NOMO-1 (cell line): ENCODE data around the gene DCLK2.

Source experiments
- DNase-seq, 2 experiments: peaks; one replicate each; lab custom pipeline; 2025; ENCODE audit not compliant: unreplicated experiment in 2 of 2; lab: John Stamatoyannopoulos, UW

DCLK2 gene

GRCh38 chr4:150232029-150232428 is 153.8 kb downstream of the DCLK2 start:
- DNase-seq: no peak

- DNase-seq: no peak
Observed at GRCh38 chr4:150234246-150234645, 156.0 kb downstream of the DCLK2 start.

GRCh38 chr4:150235317-150235716 is 157.1 kb downstream of the DCLK2 start:
- no peak for DNase-seq

- no peak for DNase-seq
Observed at GRCh38 chr4:150235808-150236271, 157.6 kb downstream of the DCLK2 start.

- no peak for DNase-seq
Observed at GRCh38 chr4:150236626-150237025, 158.4 kb downstream of the DCLK2 start.

- DNase-seq: no peak
Observed at GRCh38 chr4:150237110-150237872, 159.0 kb downstream of the DCLK2 start.

GRCh38 chr4:150238591-150238990 is 160.3 kb downstream of the DCLK2 start:
- no peak for DNase-seq

- DNase-seq: no peak
Observed at GRCh38 chr4:150240011-150240410, 161.8 kb downstream of the DCLK2 start.

GRCh38 chr4:150242820-150243458 is 164.7 kb downstream of the DCLK2 start:
- DNase-seq: peak in 1 of 2 experiments; percentile 0

- DNase-seq: no peak
Observed at GRCh38 chr4:150243932-150244331, 165.7 kb downstream of the DCLK2 start.

GRCh38 chr4:150244600-150244999 is 166.4 kb downstream of the DCLK2 start:
- no peak for DNase-seq

- DNase-seq: no peak
Observed at GRCh38 chr4:150247184-150247583, 168.9 kb downstream of the DCLK2 start.

- no peak for DNase-seq
Observed at GRCh38 chr4:150248181-150248580, 169.9 kb downstream of the DCLK2 start.

- no peak for DNase-seq
Observed at GRCh38 chr4:150250293-150250997, 172.2 kb downstream of the DCLK2 start.

GRCh38 chr4:150250998-150251651 is 172.9 kb downstream of the DCLK2 start:
- DNase-seq: no peak

- DNase-seq: no peak
Observed at GRCh38 chr4:150251752-150252190, 173.5 kb downstream of the DCLK2 start.

GRCh38 chr4:150252306-150252705 is 174.1 kb downstream of the DCLK2 start:
- no peak for DNase-seq

- no peak for DNase-seq
Observed at GRCh38 chr4:150252741-150253140, 174.5 kb downstream of the DCLK2 start.

- DNase-seq: no peak
Observed at GRCh38 chr4:150253416-150253815, 175.2 kb downstream of the DCLK2 start.

GRCh38 chr4:150253965-150254630 is 175.9 kb downstream of the DCLK2 start:
- DNase-seq: no peak
